ENCODE data around the gene WDR45.

Gene WDR45

DNA sequence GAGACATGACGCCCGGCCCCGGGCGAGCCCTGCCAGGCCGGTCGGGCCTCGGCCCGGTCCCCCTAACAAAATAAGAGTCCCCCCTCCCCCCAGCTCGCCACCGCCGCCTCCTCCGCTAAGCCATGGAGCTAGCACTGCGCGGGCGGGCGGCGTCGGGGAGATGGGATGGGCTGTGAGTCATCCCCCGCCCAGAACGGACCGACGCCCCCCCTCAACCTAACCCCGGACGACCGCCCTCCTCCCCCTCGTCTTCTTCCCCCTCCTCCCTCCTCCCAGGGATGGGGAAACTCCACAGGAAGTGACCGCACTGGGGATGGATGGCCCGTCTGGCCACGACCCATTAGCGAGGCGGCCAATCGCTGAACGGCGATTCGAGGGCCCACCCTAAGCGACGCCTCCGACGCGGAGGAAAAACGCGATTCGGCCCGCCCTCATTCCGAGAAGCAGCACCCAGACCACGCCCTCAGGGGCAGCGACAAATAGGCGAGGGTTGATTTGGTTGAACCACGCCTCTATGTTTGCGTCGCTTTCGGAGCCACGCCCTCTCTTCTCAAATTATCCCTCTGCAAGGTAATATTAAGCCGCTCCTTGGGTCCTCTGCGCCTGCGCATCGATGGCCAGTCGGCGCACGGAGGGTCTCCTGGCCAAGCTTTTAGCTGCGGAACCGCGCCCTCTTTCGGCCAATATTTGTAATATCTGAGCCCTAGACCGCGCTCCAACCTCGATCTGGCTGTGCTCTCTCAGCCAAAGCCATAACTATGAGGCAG is 36.3 kb downstream of the WDR45 start, which contains the start of gene TFE3:
Gene TFE3 (minus strand): TSS at position 138 of the 767 bp plus-strand sequence. CDS start 131 bp downstream, at position 7.
- DNase-seq = peak; percentile 93 to 95

DNA sequence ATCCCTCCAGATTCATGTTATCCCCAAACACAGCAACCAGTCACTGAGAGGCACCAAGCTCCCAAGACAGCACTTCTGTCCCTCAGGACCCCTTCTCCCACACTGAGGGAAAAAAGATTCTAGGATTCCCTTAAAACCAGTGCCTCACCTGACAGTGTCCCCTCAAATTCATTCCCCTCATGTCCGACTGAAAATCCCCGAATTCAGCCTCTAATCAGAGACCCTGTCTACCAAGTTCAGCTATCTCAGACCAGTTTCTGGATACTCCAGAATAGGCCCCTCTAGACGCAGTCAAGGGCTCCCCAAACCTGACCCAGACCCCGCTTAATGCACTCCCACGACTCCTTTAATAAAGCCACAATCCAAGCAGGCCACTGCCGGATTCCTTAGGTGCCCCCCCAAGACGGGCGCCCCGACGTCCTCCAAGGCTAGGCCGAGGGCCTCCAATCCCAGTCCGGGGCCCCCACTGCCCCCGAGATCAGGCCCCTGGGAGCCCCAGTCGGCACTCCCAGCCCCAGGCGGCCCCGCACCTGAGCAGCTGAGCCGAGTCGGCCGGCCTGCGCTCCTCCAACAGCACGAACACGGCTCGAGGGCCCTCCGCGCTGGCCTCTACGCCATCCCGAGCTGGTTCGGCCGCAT is 37.0 kb downstream of the WDR45 start:
- no peak for DNase-seq

DNA sequence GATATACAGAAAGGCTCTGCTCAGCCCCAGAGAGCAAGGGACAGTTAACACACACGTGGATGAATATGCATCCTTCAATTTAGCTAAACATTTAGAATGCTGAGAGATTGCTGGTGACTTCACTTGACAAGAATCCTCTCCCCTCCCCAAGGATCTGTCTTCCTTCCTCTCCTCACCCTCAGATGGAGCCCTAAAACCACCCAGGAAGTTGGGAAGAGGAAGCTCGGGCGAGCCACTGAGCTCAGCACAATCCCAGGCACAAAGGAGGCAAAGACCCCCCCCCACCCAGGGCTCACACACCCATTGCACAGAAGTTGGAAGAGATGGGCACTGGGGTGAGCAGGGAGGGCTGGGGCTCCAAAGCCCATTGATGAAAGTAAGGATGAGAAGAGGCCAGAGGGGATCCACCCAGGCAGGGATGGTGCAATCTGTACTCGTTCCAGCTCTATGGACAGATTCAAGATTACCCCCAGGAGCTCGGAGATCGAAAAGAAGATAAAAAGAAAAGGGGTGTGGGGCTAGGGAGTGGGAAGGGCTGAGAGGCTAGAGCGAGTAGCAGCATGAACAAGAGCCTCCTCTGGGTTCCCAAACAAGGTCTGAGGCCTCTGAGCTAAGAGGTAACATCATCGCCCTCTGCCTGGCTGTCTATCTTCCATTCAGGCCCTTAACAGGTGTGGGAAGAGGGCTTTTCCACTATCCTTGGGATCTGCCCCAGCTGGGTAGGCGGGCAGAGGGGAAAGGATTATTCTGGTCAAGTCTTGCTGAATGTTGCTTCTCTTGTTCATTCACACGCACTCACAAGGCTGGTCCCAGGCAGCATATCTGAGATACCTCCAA is 37.7 kb downstream of the WDR45 start:
- no peak for DNase-seq

DNA sequence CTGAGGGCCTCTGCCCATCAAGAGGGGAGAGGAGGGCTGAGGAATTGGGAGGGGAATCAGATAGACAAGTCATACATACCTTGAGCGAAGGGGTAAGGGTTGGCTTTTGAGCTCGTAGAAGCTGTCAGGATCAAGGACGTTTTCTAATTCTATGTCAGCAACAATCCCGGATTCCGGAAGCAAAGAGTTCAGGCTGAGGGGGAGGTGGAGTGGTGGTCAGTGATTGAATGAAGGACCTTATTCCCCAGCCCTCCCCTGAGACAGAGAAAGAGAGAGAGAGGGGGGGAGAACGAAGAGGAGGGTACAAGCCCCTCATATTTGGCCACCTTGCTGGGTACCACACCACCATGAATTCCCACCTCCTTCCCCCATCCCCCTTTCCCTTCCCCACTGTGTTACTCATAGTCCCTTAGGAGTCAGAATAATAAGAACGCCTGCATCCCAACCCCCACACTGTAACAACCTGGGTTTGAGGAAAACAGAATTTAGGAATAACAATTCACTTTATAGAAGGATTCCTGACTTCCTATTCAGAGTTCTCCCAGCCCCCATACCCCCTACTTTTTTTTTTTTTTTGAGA is 39.2 kb downstream of the WDR45 start:
- no peak for DNase-seq

DNA sequence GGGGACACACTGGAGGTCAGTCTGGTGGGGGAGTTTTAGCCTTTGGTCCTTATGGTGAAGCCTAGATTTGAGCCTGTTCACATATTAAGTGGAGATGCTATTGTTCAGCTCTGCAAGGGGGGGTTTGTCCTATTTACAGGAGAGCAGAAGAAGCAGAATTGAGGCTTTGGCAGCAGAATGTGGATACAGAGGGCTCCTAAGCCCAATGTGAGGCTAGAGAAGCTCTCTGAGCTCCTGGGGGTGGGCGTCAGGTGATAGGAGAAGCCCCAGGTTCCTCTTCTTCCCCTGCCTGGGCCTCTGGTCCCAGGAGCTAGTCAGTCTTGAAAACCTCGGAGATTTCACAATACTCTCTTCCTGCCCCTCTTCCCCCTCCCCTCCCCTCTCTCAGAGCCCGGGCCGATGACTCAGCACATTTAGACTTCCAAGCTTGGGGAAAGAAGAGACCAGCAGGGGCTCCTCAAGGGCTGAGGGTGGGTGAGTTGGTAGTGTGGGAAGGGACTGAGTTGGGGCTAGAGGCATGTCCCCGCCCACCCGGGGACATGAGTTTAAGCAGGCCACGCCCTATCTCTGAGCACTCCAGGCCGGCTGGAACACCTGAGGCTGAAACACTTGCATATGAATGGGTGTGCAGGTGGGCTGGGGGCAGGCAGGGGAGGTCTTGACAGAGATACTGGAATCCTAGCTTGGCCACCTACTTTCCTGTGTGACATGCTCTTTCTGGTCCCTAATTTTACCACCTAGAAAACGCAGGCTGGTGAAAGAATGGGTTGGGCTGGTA is 39.9 kb downstream of the WDR45 start:
- DNase-seq = peak; percentile 33 to 46

DNA sequence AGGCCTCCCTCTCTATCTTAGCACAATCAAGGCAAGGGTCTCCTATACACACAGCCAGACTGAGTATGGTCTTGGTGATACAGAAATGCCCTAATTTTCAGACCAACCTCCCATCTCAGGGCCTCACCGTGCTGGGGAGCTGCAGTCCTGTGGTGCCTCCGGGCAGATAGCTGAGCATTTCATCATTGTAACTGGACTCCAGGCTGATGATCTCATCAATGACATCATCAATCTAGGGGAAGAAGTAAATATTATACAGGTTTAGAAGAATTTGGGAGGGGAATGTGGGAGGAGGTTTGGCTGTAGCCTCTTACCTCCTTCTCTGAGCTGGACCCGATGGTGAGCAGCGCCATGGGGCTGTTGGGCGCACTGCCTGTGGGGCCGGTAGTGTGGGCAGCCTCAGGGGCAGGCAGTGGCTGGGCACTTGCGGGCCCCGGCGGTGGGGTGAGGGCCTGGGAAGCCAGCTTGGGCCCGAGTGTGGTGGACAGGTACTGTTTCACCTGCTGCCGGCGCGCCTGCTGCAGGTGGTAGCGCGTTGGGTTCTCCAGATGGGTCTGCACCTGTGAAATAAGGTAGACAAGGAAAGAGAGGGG is 41.7 kb downstream of the WDR45 start:
- DNase-seq = no peak

DNA sequence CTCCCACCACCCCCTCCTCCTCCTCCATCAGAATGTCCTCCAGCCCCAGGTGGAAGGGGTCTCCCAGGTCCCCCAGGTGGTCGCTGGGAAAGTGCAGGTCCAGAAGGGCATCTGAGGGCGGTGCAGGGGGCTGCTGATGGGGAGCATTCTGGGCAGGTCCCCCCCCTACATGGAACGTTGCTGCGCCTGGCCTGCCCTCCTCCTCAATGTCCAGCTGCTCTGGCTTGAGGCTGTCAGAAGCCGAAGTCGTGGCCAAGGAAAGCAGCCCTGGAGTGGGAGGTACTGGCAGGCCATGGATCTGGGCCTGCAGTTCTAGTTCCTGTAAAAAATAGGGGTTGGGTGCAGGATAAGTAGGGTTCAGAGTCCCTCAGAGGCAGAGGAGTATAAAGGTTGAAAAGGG is 49.4 kb downstream of the WDR45 start:
- no peak for DNase-seq

DNA sequence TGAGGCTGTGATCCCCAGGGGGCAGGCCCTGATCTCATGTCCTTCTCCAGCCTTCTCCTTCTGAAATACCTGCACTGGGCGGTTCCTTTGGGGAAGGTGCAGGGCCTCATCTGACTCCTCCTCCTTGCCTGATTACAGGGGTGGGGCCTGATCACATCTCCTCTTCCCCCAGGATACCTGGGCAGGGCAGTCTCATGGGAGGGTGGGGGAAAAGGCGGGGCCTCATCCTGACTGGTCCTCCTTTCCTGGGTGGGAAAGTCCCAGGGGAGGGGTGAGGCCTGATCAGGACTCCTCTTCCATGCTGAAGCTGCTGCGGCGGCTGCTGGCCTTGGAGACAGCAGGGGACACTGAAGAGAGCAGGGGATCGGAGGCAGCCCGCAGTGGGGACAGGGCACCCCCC is 49.8 kb downstream of the WDR45 start:
- DNase-seq = no peak

Measured in activated CD4-positive, alpha-beta T cell treated with anti-CD3 and anti-CD28 coated beads, Interleukin-2, amount 50 U/mL, for 4 hours (primary cell).